RWPE2 (cell line): ENCODE data around the gene CABCOCO1.

Source experiments
- ATAC-seq: fragments of 200-7000 bp; cut with Tn5 transposase; 3 replicates; pipeline ENCODE4 v1.9.1; 2021; ENCODE audit warnings: low read depth
- DNase-seq: peaks from one replicate; pipeline ENCODE4 v3.0.0-alpha.2; 2020; ENCODE audit warnings: low spot score
- H3K27ac ChIP-seq: fragments of 450-650 bp; 2 replicates; pipeline ENCODE4 v1.5.1; 2017; ENCODE audit warnings: mild to moderate bottlenecking; ENCODE audit not compliant: poor library complexity, severe bottlenecking
- H3K27me3 ChIP-seq: fragments of 250-450 bp; sonication (Bioruptor Pico); 2 replicates; pipeline ENCODE4 v1.5.1; 2021; ENCODE audit warnings: mild to moderate bottlenecking, moderate library complexity; ENCODE audit not compliant: insufficient read depth, poor library complexity, severe bottlenecking
- H3K36me3 ChIP-seq: fragments of 250-450 bp; sonication (Bioruptor Pico); 2 replicates; pipeline ENCODE4 v1.5.1; 2020; ENCODE audit warnings: low read depth, mild to moderate bottlenecking, moderate library complexity
- H3K4me1 ChIP-seq: fragments of 250-450 bp; sonication (Bioruptor Pico); 2 replicates; pipeline ENCODE4 v1.5.1; 2021; ENCODE audit warnings: mild to moderate bottlenecking, moderate library complexity; ENCODE audit not compliant: insufficient read depth, poor library complexity, severe bottlenecking
- H3K4me3 ChIP-seq: fragments of 250-450 bp; sonication (Bioruptor Pico); 2 replicates; pipeline ENCODE4 v1.5.1; 2021; ENCODE audit warnings: mild to moderate bottlenecking, moderate library complexity; ENCODE audit not compliant: severe bottlenecking
- H3K9me3 ChIP-seq: fragments of 250-450 bp; sonication (Bioruptor Pico); 2 replicates; pipeline ENCODE4 v1.5.1; 2021; ENCODE audit warnings: mild to moderate bottlenecking, moderate library complexity; ENCODE audit not compliant: severe bottlenecking
- CTCF ChIP-seq: fragments of 450-650 bp; IDR thresholded peaks from one replicate; pipeline ENCODE4 v1.5.1; 2017; ENCODE audit warnings: mild to moderate bottlenecking, moderate library complexity; ENCODE audit not compliant: poor library complexity, severe bottlenecking

The CABCOCO1 gene

GRCh38 chr10:61797304-61798153, 134.8 kb downstream of the CABCOCO1 start:
- H3K4me3 ChIP-seq: no peak overlapping the region
- H3K9me3 ChIP-seq: no peaks in the 10 kb centered on the region
- no peaks in the 10 kb centered on the region for H3K27me3 ChIP-seq
- H3K36me3 ChIP-seq: no peaks in the 10 kb centered on the region
- no peaks in the 10 kb centered on the region for H3K4me1 ChIP-seq
- no peak for TF ChIP-seq CTCF
- DNase-seq (no peak), ATAC-seq (no peak)
- H3K27ac ChIP-seq: no peak overlapping the region

- ATAC-seq: no peak
- Histone ChIP-seq H3K9me3 (no peaks in the 10 kb centered on the region), H3K4me3 (no peak overlapping the region), H3K4me1 (no peaks in the 10 kb centered on the region), H3K36me3 (no peaks in the 10 kb centered on the region), H3K27me3 (no peaks in the 10 kb centered on the region), H3K27ac (no peak overlapping the region)
- DNase-seq: no peak
- TF ChIP-seq CTCF: no peak
These were observed 136.0 kb downstream of the CABCOCO1 start for GRCh38 chr10:61798713-61799112.

- H3K4me1 ChIP-seq: no peaks in the 10 kb centered on the region
- no peak for TF ChIP-seq CTCF
- no peak for ATAC-seq
These were observed 138.8 kb downstream of the CABCOCO1 start for GRCh38 chr10:61801484-61801883.

GRCh38 chr10:61803269-61803668, 140.5 kb downstream of the CABCOCO1 start:
- H3K27ac ChIP-seq: no peak overlapping the region
- no peak for TF ChIP-seq CTCF
- H3K36me3 ChIP-seq: no peaks in the 10 kb centered on the region
- ATAC-seq (no peak), DNase-seq (no peak)
- no peak overlapping the region for H3K4me3 ChIP-seq
- H3K9me3 ChIP-seq: no peaks in the 10 kb centered on the region
- no peaks in the 10 kb centered on the region for H3K4me1 ChIP-seq
- no peaks in the 10 kb centered on the region for H3K27me3 ChIP-seq

More at GRCh38 chr10:61801484-61801883, 138.8 kb downstream of the CABCOCO1 start:
- Histone ChIP-seq H3K27me3 (no peaks in the 10 kb centered on the region), H3K36me3 (no peaks in the 10 kb centered on the region), H3K4me3 (no peak overlapping the region), H3K27ac (no peak overlapping the region), H3K9me3 (no peaks in the 10 kb centered on the region)
- DNase-seq: no peak

- no peaks in the 10 kb centered on the region for H3K27me3 ChIP-seq
- DNase-seq (no peak), ATAC-seq (no peak)
- no peaks in the 10 kb centered on the region for H3K36me3 ChIP-seq
- TF ChIP-seq CTCF: no peak
- H3K4me3 ChIP-seq: no peak overlapping the region
- H3K9me3 ChIP-seq: no peaks in the 10 kb centered on the region
- no peak overlapping the region for H3K27ac ChIP-seq
- no peaks in the 10 kb centered on the region for H3K4me1 ChIP-seq
These were observed 141.7 kb downstream of the CABCOCO1 start for GRCh38 chr10:61804414-61804813.
